HCT116 (cell line): ENCODE data around the gene ATP6V1B1. TPM values are rescaled to one million over a fixed set of nuclear protein-coding genes. Genes with fewer than 3 reads are reported as not detected.

ENCODE experiments used
- ATAC-seq: fragments of 200-7000 bp; cut with Tn5 transposase; 2 replicates; pipeline ENCODE4 v1.9.1; 2020; ENCODE audit warnings: mild to moderate bottlenecking, moderate library complexity
- BruUV-seq: library from RNA; stranded (reverse); fragments of 400-500 nt; replicated peaks from 2 replicates; lab custom pipeline; 2021; lab: Mats Ljungman, UMichigan
- CTCF ChIA-PET: fragments of 300-600 bp; sonication (Branson Sonifier 250); formaldehyde crosslinking; loops from one replicate; lab custom pipeline; 2021; ENCODE audit warnings: antibody characterized with exemption; lab: Charles Lee
- POLR2A ChIA-PET: fragments of 300-600, 350-600 bp; sonication (Branson Sonifier 250); formaldehyde crosslinking; loops from one replicate; lab custom pipeline; 2021; ENCODE audit warnings: antibody characterized with exemption; lab: Charles Lee
- RAD21 ChIA-PET, 2 experiments: fragments of 300-600 bp; sonication (Branson Sonifier 250); formaldehyde crosslinking; loops; one replicate each; lab custom pipeline; 2023; ENCODE audit warnings: low total read pairs in 2 of 2; ENCODE audit not compliant: uncharacterized antibody in 2 of 2, unreplicated experiment in 2 of 2, low non-redundant PET in 1 of 2; lab: Charles Lee
- DNase-seq: peaks from one replicate; pipeline ENCODE4 v3.0.0-alpha.2; 2010; ENCODE audit warnings: low read depth, low spot score
- H2AFZ ChIP-seq: fragments of 200-600 bp; shearing (Covaris generic), sonication (generic); 2 replicates; pipeline ENCODE4 v1.6.1; 2017; ENCODE audit warnings: low read depth, mixed run types, mixed read lengths, antibody characterized with exemption, low read length; ENCODE audit not compliant: poor library complexity, severe bottlenecking
- H3K27ac ChIP-seq: 2 replicates; pipeline ENCODE4 v1.5.1; 2012; ENCODE audit warnings: low read depth, low read length
- H3K27me3 ChIP-seq: fragments of 200-600 bp; sonication (generic); 2 replicates; pipeline ENCODE4 v1.6.1; 2016; ENCODE audit warnings: mixed run types, low read length, mixed read lengths; ENCODE audit not compliant: insufficient read depth
- H3K36me3 ChIP-seq, 2 experiments: fragments of 200-500 bp in 1 of 2; fragments of 200-600 bp in 1 of 2; sonication (Bioruptor generic) in 1 of 2; sonication (generic) in 1 of 2; 2 replicates each; pipeline versions ENCODE4 v1.5.1 to v1.6.1; 2014 to 2016; ENCODE audit warnings: low read length in 2 of 2, inconsistent platforms in 1 of 2, mixed read lengths in 1 of 2, mixed run types in 1 of 2; ENCODE audit not compliant: insufficient read depth in 2 of 2, control insufficient read depth in 1 of 2
- H3K4me1 ChIP-seq, 2 experiments: fragments of 200-600 bp in 1 of 2; sonication (generic) in 1 of 2; 2 replicates each; pipeline versions ENCODE4 v1.5.1 to v1.6.1; 2012 to 2017; ENCODE audit warnings: low read length in 2 of 2, inconsistent platforms in 1 of 2, mild to moderate bottlenecking in 1 of 2, mixed read lengths in 1 of 2, mixed run types in 1 of 2, moderate library complexity in 1 of 2; ENCODE audit not compliant: insufficient read depth in 2 of 2, control insufficient read depth in 1 of 2
- H3K4me2 ChIP-seq: fragments of 200-600 bp; sonication (generic); 2 replicates; pipeline ENCODE4 v1.6.1; 2017; ENCODE audit warnings: mixed run types, low read length, mixed read lengths
- H3K4me3 ChIP-seq, 2 experiments: fragments of 200-600 bp in 1 of 2; sonication (generic) in 1 of 2; replicated peaks in 1 of 2; 2 replicates each; pipeline ENCODE4 v1.5.1; 2011 to 2016; ENCODE audit warnings: low read length in 2 of 2, control low read depth in 1 of 2, low read depth in 1 of 2, mild to moderate bottlenecking in 1 of 2, mixed read lengths in 1 of 2, mixed run types in 1 of 2
- H3K79me2 ChIP-seq: fragments of 200-600 bp; sonication (generic); 2 replicates; pipeline ENCODE4 v1.6.1; 2017; ENCODE audit warnings: mild to moderate bottlenecking, mixed run types, low read length, moderate library complexity, mixed read lengths; ENCODE audit not compliant: insufficient read depth
- H3K9ac ChIP-seq: fragments of 200-600 bp; sonication (generic); 2 replicates; pipeline ENCODE4 v1.6.1; 2016; ENCODE audit warnings: low read length, mixed read lengths
- H3K9me2 ChIP-seq: fragments of 200-600 bp; sonication (generic), shearing (Covaris generic); 2 replicates; pipeline ENCODE4 v1.6.1; 2017; ENCODE audit warnings: mixed run types, mild to moderate bottlenecking, moderate library complexity; ENCODE audit not compliant: insufficient read depth
- H3K9me3 ChIP-seq, 2 experiments: fragments of 200-500 bp in 1 of 2; fragments of 200-600 bp in 1 of 2; sonication (Bioruptor generic) in 1 of 2; sonication (generic) in 1 of 2; 2 replicates each; pipeline ENCODE4 v1.6.1; 2014 to 2017; ENCODE audit warnings: low read length in 2 of 2, mixed read lengths in 2 of 2, inconsistent platforms in 1 of 2, low read depth in 1 of 2, mild to moderate bottlenecking in 1 of 2, mixed run types in 1 of 2, moderate library complexity in 1 of 2; ENCODE audit not compliant: control insufficient read depth in 1 of 2, insufficient read depth in 1 of 2
- H4K20me1 ChIP-seq: fragments of 200-600 bp; sonication (generic), shearing (Covaris generic); 2 replicates; pipeline ENCODE4 v1.6.1; 2017; ENCODE audit warnings: mixed run types, mild to moderate bottlenecking, moderate library complexity; ENCODE audit not compliant: insufficient read depth
- EGR1 ChIP-seq: IDR thresholded peaks from 2 replicates; pipeline ENCODE4 v1.6.1; 2012; ENCODE audit warnings: low read depth
- ELF1 ChIP-seq: IDR thresholded peaks from 2 replicates; pipeline ENCODE4 v1.6.1; 2012; ENCODE audit warnings: low read depth, borderline replicate concordance
- EZH2 ChIP-seq: fragments of 200-600 bp; sonication (generic); IDR thresholded peaks from 2 replicates; pipeline ENCODE4 v1.6.1; 2017; ENCODE audit warnings: antibody characterized with exemption, mixed run types
- JUND ChIP-seq: IDR thresholded peaks from 2 replicates; pipeline ENCODE4 v1.6.1; 2012
- POLR2AphosphoS5 ChIP-seq: IDR thresholded peaks from 2 replicates; pipeline ENCODE4 v1.6.1; 2011; ENCODE audit warnings: mild to moderate bottlenecking, low read depth, low read length, moderate library complexity
- SIN3A ChIP-seq: IDR thresholded peaks from 2 replicates; pipeline ENCODE4 v1.6.1; 2012; ENCODE audit warnings: low read depth
- TCF7L2 ChIP-seq: IDR thresholded peaks from 2 replicates; pipeline ENCODE4 v1.7.0; 2011; ENCODE audit warnings: borderline replicate concordance, inconsistent platforms; ENCODE audit not compliant: insufficient read depth, insufficient read length; ENCODE audit errors: extremely low read depth
- ZFX ChIP-seq: fragments of 450-650 bp; IDR thresholded peaks from 2 replicates; pipeline ENCODE4 v1.6.1; 2017
- ZNF274 ChIP-seq: fragments of 200-500 bp; sonication (Bioruptor generic); IDR thresholded peaks from 2 replicates; pipeline ENCODE4 v1.6.1; 2014; ENCODE audit warnings: mild to moderate bottlenecking, low read depth, low read length, inconsistent platforms
- intact Hi-C: fragments of 100-400 bp; cut with micrococcal nuclease; formaldehyde crosslinking; loops from 2 replicates; pipeline ENCODE4 v1.10.0; 2022
- total RNA-seq: library from RNA; stranded (reverse); gene quantifications from one replicate; pipeline ENCODE4 v1.2.1, GENCODE V29; 2021; ENCODE audit not compliant: unreplicated experiment
- TF ChIP-seq, protein P1 (sequence below): IDR thresholded peaks from 2 replicates; pipeline ENCODE4 v1.6.1; 2012; ENCODE audit warnings: low read depth
- TF ChIP-seq, protein P2 (sequence below): IDR thresholded peaks from 2 replicates; pipeline ENCODE4 v1.6.1; 2012
- TF ChIP-seq, protein P3 (sequence below), 3 experiments: fragments of 200-600 bp in 1 of 3; sonication (generic) in 1 of 3; IDR thresholded peaks in 2 of 3; conservative IDR thresholded peaks in 1 of 3; 2 replicates each; pipeline ENCODE4 v1.5.1; 2012 to 2017; ENCODE audit warnings: low read depth in 2 of 3, low read length in 2 of 3, antibody characterized with exemption in 1 of 3, borderline replicate concordance in 1 of 3, control low read depth in 1 of 3, mild to moderate bottlenecking in 1 of 3, mixed read lengths in 1 of 3, mixed run types in 1 of 3, moderate library complexity in 1 of 3; ENCODE audit not compliant: insufficient read depth in 1 of 3

The ATP6V1B1 gene
- total RNA-seq, 1 experiment from 2014 or later, result 0.74 TPM

DNA sequence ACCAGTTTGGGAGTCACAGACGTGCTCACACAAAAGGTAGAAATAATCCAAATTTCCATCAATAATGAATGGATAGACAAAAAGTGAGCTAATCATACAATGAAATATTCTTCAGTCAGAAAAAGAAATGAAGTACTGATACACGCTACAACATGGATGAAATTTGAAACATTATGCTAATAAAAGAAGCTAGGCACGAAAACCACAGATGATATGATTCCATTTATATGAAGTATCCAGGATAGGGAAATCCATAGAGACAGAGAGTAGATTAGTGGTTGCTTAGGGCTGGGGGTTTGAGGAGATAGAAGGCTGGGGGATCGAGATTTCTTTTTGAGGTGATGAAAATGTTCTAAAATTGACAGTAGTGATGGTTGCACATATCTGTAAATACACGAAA, 43.0 kb upstream of the ATP6V1B1 start (continued):
- TF ChIP-seq, protein P1, sequence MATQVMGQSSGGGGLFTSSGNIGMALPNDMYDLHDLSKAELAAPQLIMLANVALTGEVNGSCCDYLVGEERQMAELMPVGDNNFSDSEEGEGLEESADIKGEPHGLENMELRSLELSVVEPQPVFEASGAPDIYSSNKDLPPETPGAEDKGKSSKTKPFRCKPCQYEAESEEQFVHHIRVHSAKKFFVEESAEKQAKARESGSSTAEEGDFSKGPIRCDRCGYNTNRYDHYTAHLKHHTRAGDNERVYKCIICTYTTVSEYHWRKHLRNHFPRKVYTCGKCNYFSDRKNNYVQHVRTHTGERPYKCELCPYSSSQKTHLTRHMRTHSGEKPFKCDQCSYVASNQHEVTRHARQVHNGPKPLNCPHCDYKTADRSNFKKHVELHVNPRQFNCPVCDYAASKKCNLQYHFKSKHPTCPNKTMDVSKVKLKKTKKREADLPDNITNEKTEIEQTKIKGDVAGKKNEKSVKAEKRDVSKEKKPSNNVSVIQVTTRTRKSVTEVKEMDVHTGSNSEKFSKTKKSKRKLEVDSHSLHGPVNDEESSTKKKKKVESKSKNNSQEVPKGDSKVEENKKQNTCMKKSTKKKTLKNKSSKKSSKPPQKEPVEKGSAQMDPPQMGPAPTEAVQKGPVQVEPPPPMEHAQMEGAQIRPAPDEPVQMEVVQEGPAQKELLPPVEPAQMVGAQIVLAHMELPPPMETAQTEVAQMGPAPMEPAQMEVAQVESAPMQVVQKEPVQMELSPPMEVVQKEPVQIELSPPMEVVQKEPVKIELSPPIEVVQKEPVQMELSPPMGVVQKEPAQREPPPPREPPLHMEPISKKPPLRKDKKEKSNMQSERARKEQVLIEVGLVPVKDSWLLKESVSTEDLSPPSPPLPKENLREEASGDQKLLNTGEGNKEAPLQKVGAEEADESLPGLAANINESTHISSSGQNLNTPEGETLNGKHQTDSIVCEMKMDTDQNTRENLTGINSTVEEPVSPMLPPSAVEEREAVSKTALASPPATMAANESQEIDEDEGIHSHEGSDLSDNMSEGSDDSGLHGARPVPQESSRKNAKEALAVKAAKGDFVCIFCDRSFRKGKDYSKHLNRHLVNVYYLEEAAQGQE, result no peak
- TF ChIP-seq SIN3A (no peak), TCF7L2 (no peak), POLR2AphosphoS5 (no peak), ELF1 (no peak), ZFX (no peak)
- TF ChIP-seq, protein P2, sequence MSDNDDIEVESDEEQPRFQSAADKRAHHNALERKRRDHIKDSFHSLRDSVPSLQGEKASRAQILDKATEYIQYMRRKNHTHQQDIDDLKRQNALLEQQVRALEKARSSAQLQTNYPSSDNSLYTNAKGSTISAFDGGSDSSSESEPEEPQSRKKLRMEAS, result no peak

DNA sequence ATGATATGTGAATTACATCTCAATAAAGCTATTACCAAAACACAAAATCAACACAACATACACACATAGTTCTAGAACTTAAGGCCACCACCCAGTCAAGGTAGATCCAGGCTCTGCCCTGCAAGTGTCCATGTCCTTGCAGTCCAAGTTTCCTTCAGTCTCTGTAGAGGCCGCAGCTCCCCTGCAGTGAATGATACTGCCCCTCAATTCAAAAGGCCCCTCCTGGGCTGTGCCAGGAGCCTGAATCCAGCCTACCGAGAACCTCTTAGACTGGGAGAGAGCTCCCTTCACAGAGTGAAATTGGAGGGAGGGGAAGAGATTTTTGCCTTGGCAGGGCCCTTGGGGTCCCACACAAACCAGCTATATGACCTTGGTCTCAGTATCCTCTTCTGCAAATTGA, 42.5 kb upstream of the ATP6V1B1 start:
- no peak for ATAC-seq
- Histone ChIP-seq H3K79me2 (no peaks in the 10 kb centered on the region), H3K27me3 (no peaks in the 10 kb centered on the region), H2AFZ (no peak overlapping the region), H3K9me3 (no peaks in the 10 kb centered on the region), H3K4me3 (no peak overlapping the region)
- no peak for DNase-seq
- TF ChIP-seq EGR1 (no peak), JUND (no peak), ZFX (no peak), ZNF274 (no peak), EZH2 (no peak), ELF1 (no peak)
- TF ChIP-seq, protein P3, sequence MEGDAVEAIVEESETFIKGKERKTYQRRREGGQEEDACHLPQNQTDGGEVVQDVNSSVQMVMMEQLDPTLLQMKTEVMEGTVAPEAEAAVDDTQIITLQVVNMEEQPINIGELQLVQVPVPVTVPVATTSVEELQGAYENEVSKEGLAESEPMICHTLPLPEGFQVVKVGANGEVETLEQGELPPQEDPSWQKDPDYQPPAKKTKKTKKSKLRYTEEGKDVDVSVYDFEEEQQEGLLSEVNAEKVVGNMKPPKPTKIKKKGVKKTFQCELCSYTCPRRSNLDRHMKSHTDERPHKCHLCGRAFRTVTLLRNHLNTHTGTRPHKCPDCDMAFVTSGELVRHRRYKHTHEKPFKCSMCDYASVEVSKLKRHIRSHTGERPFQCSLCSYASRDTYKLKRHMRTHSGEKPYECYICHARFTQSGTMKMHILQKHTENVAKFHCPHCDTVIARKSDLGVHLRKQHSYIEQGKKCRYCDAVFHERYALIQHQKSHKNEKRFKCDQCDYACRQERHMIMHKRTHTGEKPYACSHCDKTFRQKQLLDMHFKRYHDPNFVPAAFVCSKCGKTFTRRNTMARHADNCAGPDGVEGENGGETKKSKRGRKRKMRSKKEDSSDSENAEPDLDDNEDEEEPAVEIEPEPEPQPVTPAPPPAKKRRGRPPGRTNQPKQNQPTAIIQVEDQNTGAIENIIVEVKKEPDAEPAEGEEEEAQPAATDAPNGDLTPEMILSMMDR (IDR thresholded peaks at IDR 0.05 in 2 of 3, conservative IDR thresholded peaks at IDR 0.05 in 1 of 3; ENCODE audit: borderline replicate concordance in 1 of 3, insufficient read depth in 1 of 3, low read depth in 2 of 3, low read length in 2 of 3), result no peak
- TF ChIP-seq, protein P1, result no peak
- TF ChIP-seq, all 23 proteins: peak for 0
- no peak overlapping the region for H3K4me2 ChIP-seq
- no TSS peak for BruUV-seq
- H3K9ac ChIP-seq, result no peak overlapping the region
- no peak overlapping the region for H3K27ac ChIP-seq
- no peaks in the 10 kb centered on the region for H3K9me2 ChIP-seq
- H3K36me3 ChIP-seq, result no peaks in the 10 kb centered on the region
- ChIA-PET CTCF (interaction anchor here (0.9 kb wide), 1 partner anchor 54 kb away, joined by 3 read pairs; no protein-coding TSS in a partner anchor), POLR2A (no interaction called here), RAD21 (no interaction called here)
- H4K20me1 ChIP-seq, result no peaks in the 10 kb centered on the region
- H3K4me1 ChIP-seq, result no peaks in the 10 kb centered on the region
- intact Hi-C loops, result no loop called here
